Heart right ventricle (tissue), 16 donors: ENCODE measurements around the gene TCHHL1. TPM values are rescaled to one million over a fixed set of nuclear protein-coding genes. Genes with fewer than 3 reads are reported as not detected.

Source experiments
- ATAC-seq, 8 donors: fragments of 200-7000 bp; cut with Tn5 transposase; one replicate each; pipeline ENCODE4 v1.9.1; 2020; ENCODE audit warnings: mild to moderate bottlenecking in 8 of 8, moderate library complexity in 8 of 8, moderate number of reproducible peaks in 1 of 8
- DNase-seq, 2 donors: peaks; one replicate each; pipeline ENCODE4 v3.0.0-alpha.2; 2020
- H3K27ac ChIP-seq, 10 donors: fragments of 200-600 bp; sonication (generic) in 2 of 10; one replicate each; pipeline versions ENCODE4 v1.5.0 to v1.8.0; 2020 to 2022; ENCODE audit warnings: mild to moderate bottlenecking in 3 of 10
- H3K27me3 ChIP-seq, 7 donors: fragments of 200-600 bp; one replicate each; pipeline ENCODE4 v1.8.0; 2021 to 2022; ENCODE audit warnings: mild to moderate bottlenecking in 2 of 7
- H3K36me3 ChIP-seq, 9 donors: fragments of 200-600 bp; sonication (generic) in 1 of 9; one replicate each; pipeline versions ENCODE4 v1.5.0 to v1.8.0; 2020 to 2022; ENCODE audit warnings: mild to moderate bottlenecking in 2 of 9
- H3K4me1 ChIP-seq, 9 donors: fragments of 200-600 bp; sonication (generic) in 1 of 9; one replicate each; pipeline versions ENCODE4 v1.5.0 to v1.8.0; 2020 to 2022; ENCODE audit warnings: mild to moderate bottlenecking in 4 of 9
- H3K4me3 ChIP-seq, 10 donors: fragments of 200-600 bp; sonication (generic) in 2 of 10; one replicate each; pipeline versions ENCODE4 v1.5.0 to v1.8.0; 2020 to 2022; ENCODE audit warnings: mild to moderate bottlenecking in 7 of 10, moderate library complexity in 2 of 10
- H3K9me3 ChIP-seq, 11 donors: fragments of 200-600 bp in 10 of 11; sonication (generic) in 2 of 11; one replicate each; pipeline versions ENCODE4 v1.5.0 to v1.8.0; 2013 to 2022; ENCODE audit warnings: mild to moderate bottlenecking in 2 of 11, control low read depth in 1 of 11, moderate library complexity in 1 of 11
- CTCF ChIP-seq, 9 donors: fragments of 200-600 bp; sonication (generic) in 2 of 9; IDR thresholded peaks; one replicate each; pipeline versions ENCODE4 v1.5.0 to v1.8.0; 2021 to 2022; ENCODE audit warnings: antibody characterized with exemption in 9 of 9, mild to moderate bottlenecking in 5 of 9, moderate library complexity in 1 of 9
- WGBS, 2 donors: extraction: QIAGEN DNeasy Blood & Tissue Kit; methylation state at CpG; one replicate each; pipeline ENCODE4 v1.1.7; 2013; ENCODE audit warnings: inconsistent platforms in 1 of 2; 5-methylcytosine and 5-hydroxymethylcytosine counted together
- intact Hi-C, 10 donors: fragments of 100-400 bp; cut with DNase I; formaldehyde crosslinking; loops; one replicate each; pipeline versions ENCODE4 v1.11.1 to v1.14.2; 2022
- polyA plus RNA-seq, 2 donors: library from polyadenylated mRNA; stranded (reverse); fragments of 200-250 nt; gene quantifications; one replicate each; pipeline ENCODE4 v1.2.3, GENCODE V29; 2013
- total RNA-seq, 10 donors: library from RNA; stranded (reverse); fragmentation: NEBNext Ultra II Directional in 3 of 10; extraction: Animal tissue kit (Norgen Biotek cat#: 25700) in 3 of 10; gene quantifications; one replicate each; pipeline versions ENCODE4 v1.2.1 to v1.2.4, GENCODE V29; 2021 to 2023
- donor health status: Arrhythmogenic right ventricular cardiomyopathy.
- donor health status: ischemic (EF 13 %, LVEDD 7.1; RV severe dilation, severe dysfunction).
- donor health status: healthy with polysubstance abuse.
- donor health status: DM: no; HTN: yes; CAD: no.
- donor health status: DM: no; HTN: no; CAD: no.
- donor health status: ischemic (EF 25% LVEDD 6.9; RV normal size, moderate dysfunction).
- donor health status: ischemic (EF 25% LVEDD 5.7; RV mildly dilated, moderate dysfunction).
- donor health status: healthy.
- donor health status: DM: yes; HTN: yes; CAD: no.
- donor health status: Ischemic cardiomyopathy.
- donor health status: ischemic (EF 35%, LVEDD 5.7; RV mildly dilated, moderate dysfunction).
- donor health status: nonischemic (EF 11% LVEDD 7.7; RV severe dilation, severe dysfunction).
- donor health status: DM: yes; HTN: yes; CAD: no.
- donor health status: PGD.
- donor health status: ischemic (EF 29% LVEDD 5.4; RV normal size, mild dysfunction).
- donor health status: nonischemic (EF 23%, LVEDD 6.1; RV moderate dilation, normal function).

The TCHHL1 gene
- total and polyA plus RNA-seq, 12 donors: not detected

DNA sequence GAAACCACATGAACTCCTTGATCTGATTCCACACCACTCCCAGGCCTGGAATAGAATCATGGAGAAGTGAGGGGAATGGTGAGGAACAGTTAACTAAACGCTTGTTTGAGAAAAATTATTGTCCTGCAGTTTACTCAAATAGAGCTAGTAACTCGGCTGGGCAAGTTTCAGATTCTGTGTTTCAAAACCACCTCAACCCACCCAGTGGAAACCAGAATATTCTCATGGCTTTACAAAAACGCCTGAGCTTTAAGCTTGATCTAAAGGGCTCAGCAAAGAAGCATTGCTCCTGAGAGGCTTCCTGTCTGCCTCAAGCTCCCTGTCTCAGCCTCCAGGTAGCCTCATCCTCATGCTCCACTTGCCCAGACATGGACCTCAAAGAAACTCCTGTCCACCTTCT is 16.6 kb downstream of the TCHHL1 start:
- no peak for DNase-seq
- no peak for TF ChIP-seq CTCF (IDR thresholded peaks at IDR 0.05)
- intact Hi-C loops: no loop called here
- Histone ChIP-seq H3K4me1 (no peaks in the 10 kb centered on the region), H3K27me3 (peaks cover 0 to 65% (median 28%) of the 10 kb centered on the region in 7 donors), H3K36me3 (no peaks in the 10 kb centered on the region), H3K9me3 (no peaks in the 10 kb centered on the region), H3K27ac (no peak overlapping the region), H3K4me3 (no peak overlapping the region)
- WGBS, 2 donors: 79 to 84% methylated on average over 3 of the region's 3 CpGs
- no peak for ATAC-seq

DNA sequence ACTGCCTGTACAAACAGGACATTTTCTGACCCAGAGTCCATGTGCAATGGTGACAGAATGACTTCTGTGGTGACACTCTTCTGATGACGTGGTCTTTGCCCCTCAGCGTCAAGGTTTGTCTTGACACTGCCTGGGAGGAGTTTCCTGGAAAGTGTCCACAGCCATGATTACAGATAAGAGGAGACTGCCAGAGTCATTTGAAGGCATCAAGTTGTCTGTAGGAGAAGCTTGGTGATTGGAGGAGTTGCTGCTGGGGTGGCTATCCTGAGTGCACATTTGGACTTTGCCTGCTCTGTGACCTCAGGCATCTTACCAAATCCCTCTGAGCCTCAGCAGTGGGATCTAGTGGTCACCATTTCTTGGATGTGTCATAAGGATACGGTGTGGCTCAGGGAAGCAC is 17.7 kb downstream of the TCHHL1 start:
- WGBS, 2 donors: 49 to 50% methylated on average over 3 of the region's 3 CpGs
- no peak for TF ChIP-seq CTCF (IDR thresholded peaks at IDR 0.05)

DNA sequence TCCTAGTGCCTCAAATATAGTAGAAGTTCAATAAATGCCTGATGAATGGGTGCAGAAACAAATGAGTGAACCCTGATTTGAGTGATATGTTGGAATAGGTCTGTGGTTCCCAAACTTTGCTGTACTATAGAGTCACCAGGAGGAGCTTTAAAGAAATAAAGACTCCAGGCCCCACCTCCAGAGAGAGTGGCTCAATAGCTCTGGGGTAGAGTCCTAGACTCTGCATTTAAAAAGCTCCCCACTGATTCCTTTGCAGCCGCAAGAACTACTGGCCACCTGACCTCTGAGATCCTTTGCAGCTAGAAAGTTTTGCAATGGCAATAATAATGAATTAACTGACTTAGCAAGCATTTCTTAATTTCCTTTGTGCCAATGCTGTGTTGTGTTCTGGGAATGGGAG is 20.9 kb downstream of the TCHHL1 start:
- WGBS, 2 donors: 49 to 50% methylated on average over 1 of the region's 1 CpG
- no peak for TF ChIP-seq CTCF (IDR thresholded peaks at IDR 0.05)
- no peak overlapping the region for H3K27ac ChIP-seq
- DNase-seq (no peak), ATAC-seq (no peak)
- no peak overlapping the region for H3K4me3 ChIP-seq
- no peaks in the 10 kb centered on the region for H3K9me3 ChIP-seq
- no peaks in the 10 kb centered on the region for H3K36me3 ChIP-seq
- intact Hi-C loops: loop anchor here in 2 of 10 donors (5.0 to 10.0 kb wide), 2 partner anchors 114 to 387 kb away; no protein-coding TSS in a partner anchor
- no peaks in the 10 kb centered on the region for H3K4me1 ChIP-seq
- H3K27me3 ChIP-seq: peaks cover 0 to 58% (median 26%) of the 10 kb centered on the region in 7 donors

More for the DNA sequence above, 17.7 kb downstream of the TCHHL1 start:
- Histone ChIP-seq H3K4me3 (no peak overlapping the region), H3K9me3 (no peaks in the 10 kb centered on the region), H3K27me3 (peaks cover 0 to 70% (median 28%) of the 10 kb centered on the region in 7 donors), H3K36me3 (no peaks in the 10 kb centered on the region), H3K4me1 (no peaks in the 10 kb centered on the region), H3K27ac (no peak overlapping the region)
- intact Hi-C loops: no loop called here
- DNase-seq: no peak
- ATAC-seq: no peak

DNA sequence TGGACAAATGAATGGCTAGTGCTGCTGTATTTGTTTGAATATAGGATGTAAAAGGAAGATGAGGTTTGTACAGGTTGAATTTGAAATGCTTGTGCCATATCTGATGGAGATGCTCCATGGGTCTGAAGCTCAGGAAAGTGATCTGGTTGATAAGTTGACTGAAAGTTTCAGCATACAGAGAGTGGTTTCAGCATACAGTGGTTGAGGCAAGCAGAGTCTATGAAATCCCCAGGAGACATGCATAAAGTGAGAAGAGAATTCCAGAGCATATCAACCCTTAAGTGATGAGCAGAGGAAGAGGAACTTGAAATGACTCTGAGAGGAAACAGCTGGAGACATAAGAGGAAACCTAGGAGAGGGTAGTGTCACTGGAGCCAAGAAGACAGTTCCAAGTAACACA is 21.7 kb downstream of the TCHHL1 start:
- no peak for ATAC-seq
- DNase-seq: no peak
- intact Hi-C loops: loop anchor here in 2 of 10 donors (5.0 to 10.0 kb wide), 2 partner anchors 115 to 388 kb away; no protein-coding TSS in a partner anchor
- H3K4me1 ChIP-seq: no peaks in the 10 kb centered on the region
- H3K27ac ChIP-seq: no peak overlapping the region
- H3K9me3 ChIP-seq: no peaks in the 10 kb centered on the region
- no peak overlapping the region for H3K4me3 ChIP-seq
- no peaks in the 10 kb centered on the region for H3K36me3 ChIP-seq
- peaks cover 0 to 54% (median 25%) of the 10 kb centered on the region in 7 donors for H3K27me3 ChIP-seq
- TF ChIP-seq CTCF (IDR thresholded peaks at IDR 0.05): no peak
